HepG2 (cell line): Measurements from ENCODE around the gene TBC1D20.

Experiments used
- CREM ChIP-seq, 2 experiments: sonication (generic) in 1 of 2; formaldehyde crosslinking in 1 of 2; IDR thresholded peaks; 2 replicates each; pipeline versions ENCODE4 v1.4.0 to v1.6.1; 2016 to 2020; ENCODE audit warnings: antibody characterized with exemption in 1 of 2, mild to moderate bottlenecking in 1 of 2, missing genetic modification reagents in 1 of 2
- ELF3 ChIP-seq: IDR thresholded peaks from 2 replicates; pipeline ENCODE4 v1.6.1; 2016; ENCODE audit warnings: missing genetic modification reagents, missing compliant biosample characterization
- EP300 ChIP-seq, 3 experiments: sonication (generic) in 1 of 3; formaldehyde crosslinking in 1 of 3; IDR thresholded peaks; 2 replicates each; pipeline versions ENCODE4 v1.5.1 to v1.6.1; 2011 to 2020; ENCODE audit warnings: low read depth in 2 of 3, low read length in 2 of 3, borderline replicate concordance in 1 of 3, improper control_type of control experiment in 1 of 3, mild to moderate bottlenecking in 1 of 3, missing genetic modification reagents in 1 of 3, moderate library complexity in 1 of 3
- HCFC1 ChIP-seq: fragments of 150-350 bp; IDR thresholded peaks from 2 replicates; pipeline ENCODE4 v1.6.1; 2014; ENCODE audit warnings: low read depth, low read length
- HOXA9 ChIP-seq: sonication (generic); formaldehyde crosslinking; IDR thresholded peaks from 2 replicates; pipeline ENCODE4 v1.8.1; 2022; ENCODE audit warnings: missing genetic modification reagents, mild to moderate bottlenecking, moderate library complexity, borderline replicate concordance
- MLX ChIP-seq: IDR thresholded peaks from 2 replicates; pipeline ENCODE4 v1.6.1; 2016
- SP4 ChIP-seq: sonication (generic); formaldehyde crosslinking; IDR thresholded peaks from 2 replicates; pipeline ENCODE4 v1.8.1; 2023; ENCODE audit warnings: mild to moderate bottlenecking, missing genetic modification reagents
- ZNF282 ChIP-seq: fragments of 450-650 bp; IDR thresholded peaks from 2 replicates; pipeline ENCODE4 v1.6.1; 2018; ENCODE audit not compliant: partially characterized antibody
- ZNF672 ChIP-seq: sonication (generic); formaldehyde crosslinking; IDR thresholded peaks from 2 replicates; pipeline ENCODE4 v1.8.1; 2022; ENCODE audit warnings: missing genetic modification reagents
- ZNF891 ChIP-seq: sonication (generic); formaldehyde crosslinking; IDR thresholded peaks from 2 replicates; pipeline ENCODE4 v1.5.0; 2020; ENCODE audit warnings: mild to moderate bottlenecking, missing genetic modification reagents
- TF ChIP-seq, protein P1 (sequence below): sonication (generic); formaldehyde crosslinking; IDR thresholded peaks from 2 replicates; pipeline ENCODE4 v1.5.0; 2020; ENCODE audit warnings: mild to moderate bottlenecking, missing genetic modification reagents, moderate library complexity

- TF ChIP-seq HOXA9 (CRISPR knock-in tag) (no peak), SP4 (CRISPR knock-in tag) (peak; percentile 81), MLX (CRISPR knock-in tag) (peak; percentile 93; the same call in 1 of the 2 replicates), CREM (IDR thresholded peaks at IDR 0.05) (peak; percentile 89), CREM (CRISPR knock-in tag; IDR thresholded peaks at IDR 0.05) (no peak), HCFC1 (no peak), ELF3 (peak; percentile 96), EP300 (IDR thresholded peaks at IDR 0.05; ENCODE audit: low read depth in 2 of 2, low read length in 2 of 2) (peak; percentile 95 to 98), EP300 (CRISPR knock-in tag; IDR thresholded peaks at IDR 0.05; ENCODE audit: borderline replicate concordance) (peak; percentile 95), ZNF282 (no peak), ZNF891 (CRISPR knock-in tag) (peak; percentile 31; the same call in 1 of the 2 replicates), ZNF672 (CRISPR knock-in tag) (0 out of 2 replicates have a peak, but pooled peaks have one; percentile 16)
- TF ChIP-seq, protein P1, sequence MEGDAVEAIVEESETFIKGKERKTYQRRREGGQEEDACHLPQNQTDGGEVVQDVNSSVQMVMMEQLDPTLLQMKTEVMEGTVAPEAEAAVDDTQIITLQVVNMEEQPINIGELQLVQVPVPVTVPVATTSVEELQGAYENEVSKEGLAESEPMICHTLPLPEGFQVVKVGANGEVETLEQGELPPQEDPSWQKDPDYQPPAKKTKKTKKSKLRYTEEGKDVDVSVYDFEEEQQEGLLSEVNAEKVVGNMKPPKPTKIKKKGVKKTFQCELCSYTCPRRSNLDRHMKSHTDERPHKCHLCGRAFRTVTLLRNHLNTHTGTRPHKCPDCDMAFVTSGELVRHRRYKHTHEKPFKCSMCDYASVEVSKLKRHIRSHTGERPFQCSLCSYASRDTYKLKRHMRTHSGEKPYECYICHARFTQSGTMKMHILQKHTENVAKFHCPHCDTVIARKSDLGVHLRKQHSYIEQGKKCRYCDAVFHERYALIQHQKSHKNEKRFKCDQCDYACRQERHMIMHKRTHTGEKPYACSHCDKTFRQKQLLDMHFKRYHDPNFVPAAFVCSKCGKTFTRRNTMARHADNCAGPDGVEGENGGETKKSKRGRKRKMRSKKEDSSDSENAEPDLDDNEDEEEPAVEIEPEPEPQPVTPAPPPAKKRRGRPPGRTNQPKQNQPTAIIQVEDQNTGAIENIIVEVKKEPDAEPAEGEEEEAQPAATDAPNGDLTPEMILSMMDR: peak; percentile 39; the same call in 1 of the 2 replicates
Measured at GRCh38 chr20:396619-397431, 65.5 kb downstream of the TBC1D20 start.
